K562 (cell line): ENCODE results near the gene ZSWIM6. TPM values are rescaled to one million over a fixed set of nuclear protein-coding genes. Genes with fewer than 3 reads are reported as not detected.

ENCODE experiments used
- ATAC-seq: fragments of 200-7000 bp; cut with Tn5 transposase; 3 replicates; pipeline ENCODE4 v1.9.1; 2020; ENCODE audit warnings: moderate library complexity
- BruUV-seq: library from RNA; stranded (reverse); fragments of 400-500 nt; replicated peaks from 2 replicates; lab custom pipeline; 2021; lab: Mats Ljungman, UMichigan
- CTCF ChIA-PET: fragments of 300-600 bp; formaldehyde crosslinking; extraction: SDS; loops from one replicate; lab custom pipeline; 2021; ENCODE audit warnings: low intra/inter-chr PET ratio; lab: Yijun Ruan, JAX
- POLR2A ChIA-PET: fragments of 300-600, 350-650 bp; sonication (Branson Sonifier 250); formaldehyde crosslinking; extraction: SDS; loops from one replicate; lab custom pipeline; 2021; ENCODE audit warnings: antibody characterized with exemption, inconsistent platforms; lab: Yijun Ruan, JAX
- DNase-seq, 4 experiments: peaks; one replicate each; pipeline versions ENCODE4 v3.0.0 to v3.0.0-alpha.2; 2011 to 2018; ENCODE audit warnings: low spot score in 3 of 4, mixed read lengths in 3 of 4; ENCODE audit errors: extremely low read depth in 1 of 4
- FAIRE-seq: peaks from 2 replicates; lab custom pipeline; 2011; peaks lifted over from hg19 to GRCh38; lab: Jason Lieb, UNC
- H2AFZ ChIP-seq: 2 replicates; pipeline ENCODE4 v1.6.0; 2011; ENCODE audit warnings: low read depth, low read length, control low read depth, inconsistent platforms
- H3K27ac ChIP-seq: fragments of 200-600 bp; 3 replicates; pipeline ENCODE4 v1.8.0; 2011; ENCODE audit warnings: low read depth, mild to moderate bottlenecking, control low read depth, inconsistent platforms, low read length, moderate library complexity, mixed read lengths; ENCODE audit errors: extremely low read depth
- H3K27me3 ChIP-seq, 2 experiments: fragments of 300-600 bp in 1 of 2; 2 replicates in 1 of 2; 3 replicates in 1 of 2; pipeline versions ENCODE4 v1.6.0 to v1.8.0; 2011; ENCODE audit warnings: inconsistent platforms in 2 of 2, low read length in 2 of 2, mild to moderate bottlenecking in 1 of 2, mixed read lengths in 1 of 2, moderate library complexity in 1 of 2; ENCODE audit not compliant: control insufficient read depth in 2 of 2, insufficient read depth in 2 of 2
- H3K36me3 ChIP-seq: fragments of 300-600 bp; 3 replicates; pipeline ENCODE4 v1.8.0; 2011; ENCODE audit warnings: mild to moderate bottlenecking, low read length, inconsistent platforms; ENCODE audit not compliant: control insufficient read depth, insufficient read depth
- H3K4me1 ChIP-seq, 2 experiments: fragments of 200-600 bp in 1 of 2; replicated peaks in 1 of 2; 2 replicates in 1 of 2; 3 replicates in 1 of 2; pipeline versions ENCODE4 v1.5.1 to v1.8.0; 2011; ENCODE audit warnings: inconsistent platforms in 2 of 2, low read length in 2 of 2, mild to moderate bottlenecking in 1 of 2, mixed read lengths in 1 of 2, moderate library complexity in 1 of 2; ENCODE audit not compliant: control insufficient read depth in 2 of 2, insufficient read depth in 2 of 2
- H3K4me2 ChIP-seq: 2 replicates; pipeline ENCODE4 v1.6.1; 2011; ENCODE audit warnings: low read length, control low read depth, inconsistent platforms, mixed read lengths; ENCODE audit not compliant: insufficient read depth
- H3K4me3 ChIP-seq: fragments of 200-600 bp; sonication (generic), shearing (Covaris generic); 2 replicates; pipeline ENCODE4 v1.5.1; 2016; ENCODE audit warnings: control low read depth, inconsistent platforms
- H3K79me2 ChIP-seq: fragments of 200-600 bp; 3 replicates; pipeline ENCODE4 v1.8.0; 2011; ENCODE audit warnings: low read length, inconsistent platforms; ENCODE audit not compliant: control insufficient read depth, insufficient read depth
- H3K9ac ChIP-seq, 2 experiments: 2 replicates each; pipeline versions ENCODE4 v1.6.0 to v1.6.1; 2011; ENCODE audit warnings: low read depth in 2 of 2, low read length in 2 of 2, control low read depth in 1 of 2, inconsistent platforms in 1 of 2, mild to moderate bottlenecking in 1 of 2, mixed read lengths in 1 of 2; ENCODE audit not compliant: insufficient read depth in 1 of 2
- H3K9me1 ChIP-seq: one replicate; pipeline ENCODE4 v1.6.0; 2011; ENCODE audit warnings: inconsistent platforms, mild to moderate bottlenecking, low read length, moderate library complexity; ENCODE audit not compliant: control insufficient read depth, insufficient read depth
- H3K9me3 ChIP-seq: replicated peaks from 2 replicates; pipeline ENCODE4 v1.5.1; 2011; ENCODE audit warnings: low read depth, low read length, inconsistent platforms; ENCODE audit not compliant: control insufficient read depth, insufficient read depth
- H4K20me1 ChIP-seq: replicated peaks from 2 replicates; pipeline ENCODE4 v1.6.1; 2011; ENCODE audit warnings: low read length, inconsistent platforms, mixed read lengths; ENCODE audit not compliant: control insufficient read depth, insufficient read depth
- CC2D1A ChIP-seq: fragments of 450-650 bp; IDR thresholded peaks from 2 replicates; pipeline ENCODE4 v1.6.1; 2017; ENCODE audit warnings: mild to moderate bottlenecking
- CREB1 ChIP-seq, 2 experiments: sonication (generic) in 1 of 2; formaldehyde crosslinking in 1 of 2; IDR thresholded peaks; 2 replicates each; pipeline versions ENCODE4 v1.6.1 to v1.8.0; 2012 to 2022; ENCODE audit warnings: inconsistent platforms in 1 of 2, mild to moderate bottlenecking in 1 of 2, missing genetic modification reagents in 1 of 2, moderate library complexity in 1 of 2
- ERF ChIP-seq: fragments of 450-650 bp; formaldehyde crosslinking; IDR thresholded peaks from 2 replicates; pipeline ENCODE4 v1.4.0; 2020; ENCODE audit warnings: mild to moderate bottlenecking, mixed read lengths
- FOXA1 ChIP-seq: fragments of 450-650 bp; IDR thresholded peaks from 2 replicates; pipeline ENCODE4 v1.6.1; 2016; ENCODE audit warnings: mild to moderate bottlenecking, borderline replicate concordance
- KLF16 ChIP-seq: IDR thresholded peaks from 2 replicates; pipeline ENCODE4 v1.6.1; 2016; ENCODE audit warnings: antibody characterized with exemption
- LARP7 ChIP-seq: fragments of 450-650 bp; IDR thresholded peaks from 2 replicates; pipeline ENCODE4 v1.6.1; 2016
- NCOA2 ChIP-seq, 2 experiments: fragments of 450-650 bp; IDR thresholded peaks; 2 replicates each; pipeline ENCODE4 v1.6.1; 2018; ENCODE audit warnings: mild to moderate bottlenecking in 2 of 2, moderate library complexity in 1 of 2; ENCODE audit not compliant: partially characterized antibody in 2 of 2
- NFATC3 ChIP-seq: fragments of 450-650 bp; IDR thresholded peaks from 2 replicates; pipeline ENCODE4 v1.6.1; 2017; ENCODE audit warnings: mild to moderate bottlenecking
- TEAD2 ChIP-seq: fragments of 450-650 bp; IDR thresholded peaks from 2 replicates; pipeline ENCODE4 v1.6.1; 2016; ENCODE audit warnings: missing genetic modification characterization, control low read depth, missing compliant biosample characterization
- WGBS: fragments of 100-300 bp; shearing (Covaris generic); methylation state at CpG from one replicate; pipeline ENCODE4 v1.1.6; 2016; ENCODE audit warnings: low coverage, mixed read lengths; ENCODE audit not compliant: insufficient coverage; ENCODE audit errors: missing lambda C conversion rate; 5-methylcytosine and 5-hydroxymethylcytosine counted together
- in situ Hi-C: fragments of 300-500 bp; cut with MboI; formaldehyde crosslinking; loops from 4 replicates; pipeline ENCODE4 v1.15.0; 2018; ENCODE audit warnings: inconsistent platforms, mixed read lengths
- intact Hi-C: fragments of 100-400 bp; cut with micrococcal nuclease; formaldehyde crosslinking; loops from 2 replicates; pipeline ENCODE4 v1.14.2; 2022
- polyA plus RNA-seq, 8 experiments: library from polyadenylated mRNA; depleted of rRNA in 4 of 8; stranded (reverse) in 5 of 8; unstranded in 3 of 8; fragments of >200 nt; fragmentation: Nextera tagmentation in 2 of 8; fragmentation: Illumina TruSeq in 1 of 8; extraction: Ambion mirVana in 2 of 8; extraction: Trizol in 1 of 8; gene quantifications; 2 replicates each; pipeline versions ENCODE4 v1.2.1 to v1.2.3, GENCODE V29; 2011 to 2014; ENCODE audit warnings: inconsistent platforms in 1 of 8, missing spikeins in 1 of 8
- total RNA-seq, 7 experiments: library from RNA; depleted of rRNA in 6 of 7; stranded (reverse); fragments of >200 nt in 6 of 7; fragmentation: Illumina TruSeq in 2 of 7; extraction: Trizol in 2 of 7; gene quantifications; 2 replicates each; pipeline versions ENCODE4 v1.2.1 to v1.2.3, GENCODE V29; 2011 to 2021; ENCODE audit warnings: low replicate concordance in 1 of 7
- TF ChIP-seq, protein P1 (sequence below): sonication (generic); formaldehyde crosslinking; IDR thresholded peaks from 2 replicates; pipeline ENCODE4 v1.8.0; 2023; ENCODE audit warnings: missing genetic modification reagents, mild to moderate bottlenecking, borderline replicate concordance
- TF ChIP-seq, protein P2 (sequence below), 3 experiments: fragments of 200-800 bp in 1 of 3; sonication (Bioruptor generic) in 1 of 3; sonication (generic) in 1 of 3; formaldehyde crosslinking in 1 of 3; IDR thresholded peaks; 2 replicates each; pipeline versions ENCODE4 v1.6.1 to v1.8.0; 2016 to 2022; ENCODE audit warnings: mild to moderate bottlenecking in 2 of 3, missing compliant biosample characterization in 2 of 3, missing genetic modification characterization in 2 of 3, missing genetic modification reagents in 1 of 3
- TF ChIP-seq, protein P3 (sequence below): sonication (generic); formaldehyde crosslinking; IDR thresholded peaks from 2 replicates; pipeline ENCODE4 v1.8.1; 2023; ENCODE audit warnings: mild to moderate bottlenecking, missing genetic modification reagents

Gene ZSWIM6
- total and polyA plus RNA-seq, 9 of the 15 experiments (the other 6 are each of a cell fraction or from before 2014, with no cell fraction given), result 0.81 to 3.2 (median 2.0) TPM

DNA sequence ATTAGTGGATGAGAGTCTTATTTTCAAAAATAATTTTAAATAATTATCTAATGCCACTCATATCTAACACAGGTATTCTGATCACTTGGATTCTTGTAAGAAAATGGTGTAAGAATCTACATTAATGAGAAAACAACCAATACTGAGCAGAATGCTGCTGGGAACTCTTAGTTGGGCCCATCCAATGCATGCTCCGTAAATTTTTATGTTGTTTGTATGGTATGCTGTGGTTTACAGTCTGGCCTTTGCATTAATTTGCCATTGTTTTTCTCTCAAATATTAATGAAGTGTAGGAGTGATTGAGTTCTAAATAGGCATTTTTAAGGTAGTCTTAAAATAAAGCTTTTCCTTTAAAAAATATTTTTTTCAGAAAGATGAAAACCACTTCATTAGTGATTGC lies 133.4 kb downstream of the ZSWIM6 start:
- Histone ChIP-seq H3K36me3 (no peaks in the 10 kb centered on the region), H3K9me1 (no peaks in the 10 kb centered on the region), H2AFZ (no peak overlapping the region), H3K9me3 (no peaks in the 10 kb centered on the region), H3K9ac (no peak overlapping the region), H4K20me1 (0 out of 2 replicates have a peak, but pooled peaks cover 5% of the 10 kb centered on the region), H3K27ac (no peak overlapping the region), H3K4me1 (no peaks in the 10 kb centered on the region), H3K79me2 (no peaks in the 10 kb centered on the region), H3K4me2 (no peak overlapping the region), H3K27me3 (no peaks in the 10 kb centered on the region), H3K4me3 (no peak overlapping the region)
- intact Hi-C loops (no loop called here), in situ Hi-C loops (no loop called here)
- ChIA-PET POLR2A (interaction anchor here (0.6 kb wide), 1 partner anchor 12 kb away, joined by 3 read pairs; no protein-coding TSS in a partner anchor), CTCF (no interaction called here)
- 15% methylated on average over 1 of the region's 1 CpG for WGBS
- FAIRE-seq, result no peak
- DNase-seq, result no peak
- ATAC-seq, result no peak
- no TSS peak for BruUV-seq
- no peak for TF ChIP-seq TEAD2 (tag)
- TF ChIP-seq CREB1 (IDR thresholded peaks at IDR 0.05), result no peak
- no peak for TF ChIP-seq CREB1 (CRISPR knock-in tag; IDR thresholded peaks at IDR 0.05)
- TF ChIP-seq CC2D1A, result no peak
- TF ChIP-seq NFATC3, result no peak
- TF ChIP-seq, protein P1, sequence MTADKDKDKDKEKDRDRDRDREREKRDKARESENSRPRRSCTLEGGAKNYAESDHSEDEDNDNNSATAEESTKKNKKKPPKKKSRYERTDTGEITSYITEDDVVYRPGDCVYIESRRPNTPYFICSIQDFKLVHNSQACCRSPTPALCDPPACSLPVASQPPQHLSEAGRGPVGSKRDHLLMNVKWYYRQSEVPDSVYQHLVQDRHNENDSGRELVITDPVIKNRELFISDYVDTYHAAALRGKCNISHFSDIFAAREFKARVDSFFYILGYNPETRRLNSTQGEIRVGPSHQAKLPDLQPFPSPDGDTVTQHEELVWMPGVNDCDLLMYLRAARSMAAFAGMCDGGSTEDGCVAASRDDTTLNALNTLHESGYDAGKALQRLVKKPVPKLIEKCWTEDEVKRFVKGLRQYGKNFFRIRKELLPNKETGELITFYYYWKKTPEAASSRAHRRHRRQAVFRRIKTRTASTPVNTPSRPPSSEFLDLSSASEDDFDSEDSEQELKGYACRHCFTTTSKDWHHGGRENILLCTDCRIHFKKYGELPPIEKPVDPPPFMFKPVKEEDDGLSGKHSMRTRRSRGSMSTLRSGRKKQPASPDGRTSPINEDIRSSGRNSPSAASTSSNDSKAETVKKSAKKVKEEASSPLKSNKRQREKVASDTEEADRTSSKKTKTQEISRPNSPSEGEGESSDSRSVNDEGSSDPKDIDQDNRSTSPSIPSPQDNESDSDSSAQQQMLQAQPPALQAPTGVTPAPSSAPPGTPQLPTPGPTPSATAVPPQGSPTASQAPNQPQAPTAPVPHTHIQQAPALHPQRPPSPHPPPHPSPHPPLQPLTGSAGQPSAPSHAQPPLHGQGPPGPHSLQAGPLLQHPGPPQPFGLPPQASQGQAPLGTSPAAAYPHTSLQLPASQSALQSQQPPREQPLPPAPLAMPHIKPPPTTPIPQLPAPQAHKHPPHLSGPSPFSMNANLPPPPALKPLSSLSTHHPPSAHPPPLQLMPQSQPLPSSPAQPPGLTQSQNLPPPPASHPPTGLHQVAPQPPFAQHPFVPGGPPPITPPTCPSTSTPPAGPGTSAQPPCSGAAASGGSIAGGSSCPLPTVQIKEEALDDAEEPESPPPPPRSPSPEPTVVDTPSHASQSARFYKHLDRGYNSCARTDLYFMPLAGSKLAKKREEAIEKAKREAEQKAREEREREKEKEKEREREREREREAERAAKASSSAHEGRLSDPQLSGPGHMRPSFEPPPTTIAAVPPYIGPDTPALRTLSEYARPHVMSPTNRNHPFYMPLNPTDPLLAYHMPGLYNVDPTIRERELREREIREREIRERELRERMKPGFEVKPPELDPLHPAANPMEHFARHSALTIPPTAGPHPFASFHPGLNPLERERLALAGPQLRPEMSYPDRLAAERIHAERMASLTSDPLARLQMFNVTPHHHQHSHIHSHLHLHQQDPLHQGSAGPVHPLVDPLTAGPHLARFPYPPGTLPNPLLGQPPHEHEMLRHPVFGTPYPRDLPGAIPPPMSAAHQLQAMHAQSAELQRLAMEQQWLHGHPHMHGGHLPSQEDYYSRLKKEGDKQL, result no peak
- no peak for TF ChIP-seq FOXA1
- no peak for TF ChIP-seq KLF16
- TF ChIP-seq, protein P2, sequence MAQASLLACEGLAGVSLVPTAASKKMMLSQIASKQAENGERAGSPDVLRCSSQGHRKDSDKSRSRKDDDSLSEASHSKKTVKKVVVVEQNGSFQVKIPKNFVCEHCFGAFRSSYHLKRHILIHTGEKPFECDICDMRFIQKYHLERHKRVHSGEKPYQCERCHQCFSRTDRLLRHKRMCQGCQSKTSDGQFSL (CRISPR knock-in tag; IDR thresholded peaks at IDR 0.05), result no peak
- TF ChIP-seq, protein P2 (tag; IDR thresholded peaks at IDR 0.05), result no peak
- no peak for TF ChIP-seq ERF (CRISPR knock-in tag)
- no peak for TF ChIP-seq NCOA2 (IDR thresholded peaks at IDR 0.05; ENCODE audit: partially characterized antibody in 2 of 2)
- TF ChIP-seq, protein P3, sequence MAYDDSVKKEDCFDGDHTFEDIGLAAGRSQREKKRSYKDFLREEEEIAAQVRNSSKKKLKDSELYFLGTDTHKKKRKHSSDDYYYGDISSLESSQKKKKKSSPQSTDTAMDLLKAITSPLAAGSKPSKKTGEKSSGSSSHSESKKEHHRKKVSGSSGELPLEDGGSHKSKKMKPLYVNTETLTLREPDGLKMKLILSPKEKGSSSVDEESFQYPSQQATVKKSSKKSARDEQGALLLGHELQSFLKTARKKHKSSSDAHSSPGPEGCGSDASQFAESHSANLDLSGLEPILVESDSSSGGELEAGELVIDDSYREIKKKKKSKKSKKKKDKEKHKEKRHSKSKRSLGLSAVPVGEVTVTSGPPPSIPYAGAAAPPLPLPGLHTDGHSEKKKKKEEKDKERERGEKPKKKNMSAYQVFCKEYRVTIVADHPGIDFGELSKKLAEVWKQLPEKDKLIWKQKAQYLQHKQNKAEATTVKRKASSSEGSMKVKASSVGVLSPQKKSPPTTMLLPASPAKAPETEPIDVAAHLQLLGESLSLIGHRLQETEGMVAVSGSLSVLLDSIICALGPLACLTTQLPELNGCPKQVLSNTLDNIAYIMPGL (CRISPR knock-in tag), result no peak
- no peak for TF ChIP-seq LARP7
